Measurements from ENCODE around the gene GLRX5.

Gene GLRX5

GRCh38 chr14:95519699-95520098, 15.2 kb upstream of the GLRX5 start:
- no peak for DNase-seq

DNA sequence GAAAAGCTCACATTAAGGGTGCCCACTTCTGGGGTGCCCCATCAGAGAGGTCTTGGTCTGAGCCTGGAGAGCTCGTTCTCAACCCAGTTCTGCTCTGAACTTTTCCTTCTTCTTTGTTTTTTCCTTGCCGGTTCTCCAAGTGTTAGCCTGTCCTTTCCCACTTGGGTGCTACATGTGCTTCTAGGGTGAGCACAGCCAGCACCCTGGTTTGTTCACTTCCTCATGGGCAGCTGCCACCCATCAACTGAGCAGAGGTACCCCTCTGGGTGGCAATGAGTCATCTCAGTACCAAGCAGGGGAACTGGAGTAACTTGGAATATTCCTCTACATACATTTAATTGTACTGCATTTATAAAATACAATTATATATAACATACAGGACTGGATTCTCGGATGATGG, 14.5 kb upstream of the GLRX5 start:
- DNase-seq, result no peak

DNA sequence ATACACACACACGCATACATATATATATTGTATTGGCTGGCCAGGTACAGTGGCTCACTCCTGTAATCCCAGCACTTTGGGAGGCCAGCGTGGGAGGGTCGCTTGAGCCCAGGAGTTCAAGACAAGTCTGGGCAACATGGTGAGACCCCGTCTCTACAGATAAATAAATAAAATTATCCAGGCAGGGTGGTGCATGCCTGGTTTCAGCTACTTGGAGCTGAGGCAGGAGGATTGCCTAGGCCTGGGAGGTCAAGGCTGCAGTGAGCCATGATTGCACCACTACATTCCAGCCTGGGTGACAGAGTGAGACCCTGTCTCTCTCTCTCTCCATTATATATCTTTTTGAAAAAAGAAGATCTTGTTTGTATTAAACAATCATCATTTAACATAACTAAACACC, 13.8 kb upstream of the GLRX5 start:
- DNase-seq, result no peak

DNA sequence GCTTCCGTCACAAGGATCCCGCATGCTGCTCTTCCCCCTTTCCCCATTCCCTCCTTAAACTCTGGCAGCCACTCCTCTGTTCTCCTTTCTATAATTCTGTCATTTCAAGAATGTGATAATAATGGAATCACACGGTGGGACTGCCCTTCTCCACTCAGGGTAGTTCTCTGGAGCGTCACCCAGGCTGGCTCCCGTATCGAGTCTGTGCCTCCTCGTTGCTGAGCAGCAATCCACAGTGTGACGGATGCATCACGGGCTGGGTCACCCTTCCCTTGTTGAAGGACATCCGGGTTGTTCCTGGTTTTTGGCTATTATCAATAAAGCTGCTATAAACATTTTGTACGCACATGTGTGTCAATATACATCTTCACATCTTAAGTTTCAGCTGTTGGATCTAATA, 12.7 kb upstream of the GLRX5 start:
- DNase-seq, result no peak

GRCh38 chr14:95522556-95522955, 12.3 kb upstream of the GLRX5 start:
- DNase-seq, result no peak

GRCh38 chr14:95523051-95523814, 11.6 kb upstream of the GLRX5 start:
- no peak for DNase-seq

GRCh38 chr14:95523815-95524448, 10.9 kb upstream of the GLRX5 start:
- DNase-seq, result no peak

- no peak for DNase-seq
These were observed 9.9 kb upstream of the GLRX5 start for GRCh38 chr14:95524706-95525512.

DNA sequence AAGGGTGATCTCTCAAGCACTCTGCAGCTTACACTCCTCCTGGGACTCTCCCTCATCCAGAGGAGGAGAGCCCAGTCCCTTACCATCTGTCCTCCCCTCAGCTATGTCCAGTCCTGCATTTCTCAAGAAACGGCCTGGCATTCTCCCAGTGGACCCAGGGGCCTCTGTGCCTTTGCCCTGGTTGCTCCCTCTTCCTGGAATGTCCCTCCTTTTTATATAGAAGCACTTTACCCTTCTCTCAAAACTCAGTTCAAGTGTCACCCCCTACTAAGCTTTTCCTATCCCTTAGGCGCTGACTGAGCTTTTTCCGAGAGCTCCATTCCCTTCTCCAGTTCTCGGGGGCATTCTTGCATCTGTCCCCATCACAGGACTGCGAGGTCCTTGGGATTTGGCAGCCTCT, 8.9 kb upstream of the GLRX5 start:
- DNase-seq, result no peak

GRCh38 chr14:95526483-95527386, 8.1 kb upstream of the GLRX5 start:
- no peak for DNase-seq

DNA sequence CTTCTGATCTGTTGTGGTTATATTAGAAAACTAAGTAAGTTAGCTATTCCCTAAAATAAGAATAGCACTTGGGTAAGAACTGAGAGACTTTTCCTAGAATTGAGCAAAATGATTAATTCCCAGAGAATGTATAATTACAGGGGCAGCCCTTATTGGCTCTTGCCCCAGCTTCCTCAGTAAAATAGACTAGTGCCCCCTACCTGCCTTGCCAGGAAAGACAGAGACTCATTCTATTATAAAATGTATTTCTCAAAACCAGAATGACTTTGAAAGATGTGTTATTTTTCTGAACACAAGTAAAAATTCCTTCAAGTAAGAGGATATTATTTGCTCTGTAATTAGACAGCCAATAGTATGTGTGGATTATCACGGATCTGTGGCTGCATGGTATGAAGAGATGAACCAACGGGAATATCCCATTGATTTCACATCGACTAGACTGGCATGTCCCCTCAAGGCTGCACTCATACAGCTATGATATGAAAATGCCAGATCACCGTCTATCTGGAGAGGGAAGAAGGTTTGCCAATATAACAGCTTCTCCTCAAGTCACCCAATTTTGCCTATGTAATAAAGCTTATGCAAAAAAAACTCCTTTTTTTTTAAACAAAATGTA, 7.4 kb upstream of the GLRX5 start:
- DNase-seq, result no peak

- DNase-seq, result no peak
These were observed 5.6 kb upstream of the GLRX5 start for GRCh38 chr14:95529216-95529615.

- DNase-seq, result no peak
These were observed 4.2 kb upstream of the GLRX5 start for GRCh38 chr14:95530473-95531276.

DNA sequence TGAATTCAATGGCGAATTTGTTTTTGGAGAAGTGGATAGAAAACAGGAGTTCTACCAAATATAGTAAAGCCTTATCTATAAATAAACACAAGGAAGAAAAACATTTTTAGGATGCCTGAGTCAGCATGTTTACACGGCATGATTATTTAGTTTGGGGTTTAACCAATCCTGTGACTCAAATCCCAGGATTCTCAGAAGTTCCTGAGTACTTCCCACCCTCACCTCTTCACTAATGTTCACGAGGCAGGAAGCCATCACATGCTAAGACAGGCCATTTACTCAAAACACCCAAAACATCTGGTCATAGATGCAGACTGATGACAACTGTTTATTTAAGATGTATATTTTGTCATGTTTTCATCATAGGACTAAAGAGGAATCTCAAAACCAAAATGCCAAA, 3.4 kb upstream of the GLRX5 start:
- DNase-seq, result no peak

DNA sequence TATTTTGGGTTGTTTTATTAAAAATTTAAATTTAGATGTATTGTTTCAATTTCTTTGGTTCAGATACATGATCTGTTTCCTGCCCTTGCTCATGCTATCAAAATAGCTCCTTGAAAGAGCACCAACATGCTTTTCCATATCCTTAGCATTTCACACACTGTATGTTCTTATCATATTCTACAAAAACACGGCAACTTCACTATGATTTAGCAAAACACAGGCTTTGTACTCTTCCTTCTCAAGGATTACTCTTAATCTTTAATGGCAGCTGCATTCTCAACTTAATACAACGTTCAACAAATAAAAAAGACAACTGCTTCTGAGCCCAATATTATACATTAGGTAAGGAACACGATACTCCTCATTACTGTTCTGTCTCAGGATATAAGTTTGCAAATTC, 2.9 kb upstream of the GLRX5 start:
- DNase-seq, result no peak

DNA sequence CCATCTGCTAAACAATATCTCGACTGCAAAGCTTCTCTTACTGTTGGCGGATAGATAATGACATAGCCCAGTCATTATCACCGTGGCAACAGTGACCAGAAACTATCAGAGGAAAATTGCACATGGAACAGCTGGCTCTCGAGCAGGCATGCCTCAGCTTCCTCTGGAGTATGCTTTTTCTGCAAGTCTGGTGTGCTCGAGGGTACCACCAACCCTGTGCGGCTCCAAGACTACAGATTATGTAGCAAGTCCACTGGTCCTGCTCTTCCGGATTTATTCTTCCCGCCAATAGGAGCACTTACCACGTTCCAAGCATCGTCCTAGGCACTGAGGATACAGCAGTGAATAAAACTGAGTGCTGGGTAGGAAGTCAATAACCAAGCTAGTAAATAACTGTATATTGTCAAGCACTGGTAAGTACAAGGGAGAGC, 1.4 kb upstream of the GLRX5 start:
- DNase-seq, result peak; percentile 22

DNA sequence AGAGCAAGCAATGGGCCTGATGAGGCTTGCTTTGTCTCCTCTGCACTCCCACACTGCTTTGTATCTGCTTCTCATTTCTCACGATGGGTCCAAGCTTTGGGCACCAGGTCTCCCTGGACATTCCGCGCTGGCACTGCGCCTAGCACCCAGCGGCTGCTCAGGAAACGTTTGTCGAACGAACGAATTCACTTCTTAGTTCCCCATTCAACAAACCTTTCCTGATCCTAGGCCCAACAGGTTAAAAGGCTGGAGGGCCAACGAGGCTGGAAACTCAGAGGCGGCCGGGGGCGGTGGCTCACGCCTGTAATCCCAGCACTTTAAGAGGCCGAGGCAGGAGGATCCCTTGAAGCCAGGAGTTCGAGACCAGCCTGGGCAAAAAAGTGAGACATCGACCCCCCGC, 1.0 kb upstream of the GLRX5 start:
- no peak for DNase-seq

- DNase-seq, result no peak
These were observed 574 bp downstream of the GLRX5 start for GRCh38 chr14:95535226-95536021.

GRCh38 chr14:95536036-95536593, 1.3 kb downstream of the GLRX5 start:
- DNase-seq, result no peak

GRCh38 chr14:95536671-95537070, 1.8 kb downstream of the GLRX5 start:
- no peak for DNase-seq
